ENCODE results near the gene TIPRL. TPM values are rescaled to one million over a fixed set of nuclear protein-coding genes. Genes with fewer than 3 reads are reported as not detected.

The TIPRL gene
- total RNA-seq, 1 donor from 2014 or later: 41.7 TPM

DNA sequence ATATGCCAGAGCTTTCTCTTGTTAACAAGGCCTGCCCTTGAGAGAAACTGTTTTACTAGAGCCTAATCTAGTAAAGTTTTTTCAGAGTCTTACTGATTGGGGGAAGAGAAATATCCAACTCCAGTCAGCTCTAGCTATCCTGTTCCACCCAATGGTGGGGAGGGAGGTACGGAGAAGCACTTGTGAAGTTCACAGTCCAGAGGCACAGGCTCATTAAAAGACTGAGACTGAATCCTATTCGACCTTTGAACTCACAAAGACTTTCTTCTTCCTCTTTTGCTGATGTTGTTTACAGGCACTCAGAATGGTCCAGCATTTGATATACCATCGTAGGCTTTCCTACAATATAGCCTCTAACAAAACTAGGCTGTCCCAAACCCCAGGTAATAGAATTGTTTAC lies 31.6 kb downstream of the TIPRL start:
- intact Hi-C loops (cut with micrococcal nuclease): no loop called here

GRCh38 chr1:168213349-168213748 lies 34.6 kb downstream of the TIPRL start:
- intact Hi-C loops (cut with micrococcal nuclease): no loop called here

GRCh38 chr1:168216171-168216570 lies 37.4 kb downstream of the TIPRL start:
- intact Hi-C loops (cut with micrococcal nuclease): no loop called here

DNA sequence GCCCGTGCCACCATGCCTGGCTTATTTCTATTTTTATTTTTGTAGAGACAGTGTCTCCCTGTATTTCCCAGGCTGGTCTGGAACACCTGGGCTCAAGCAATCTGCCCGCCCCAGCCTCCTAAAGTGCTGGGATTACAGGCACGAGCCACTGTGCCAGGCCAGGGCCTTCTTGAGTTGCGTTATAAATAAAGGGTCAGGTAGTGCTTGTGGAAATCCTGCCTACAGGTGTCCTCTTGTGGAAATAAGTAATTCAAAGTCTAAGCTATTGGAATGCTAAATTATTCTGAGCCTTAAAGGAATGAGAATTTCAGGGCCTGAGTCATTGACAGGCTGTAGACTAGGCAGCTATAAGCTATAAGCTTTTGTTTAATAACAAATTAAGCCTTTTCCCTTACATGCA lies 38.9 kb downstream of the TIPRL start:
- intact Hi-C loops (cut with micrococcal nuclease): no loop called here

DNA sequence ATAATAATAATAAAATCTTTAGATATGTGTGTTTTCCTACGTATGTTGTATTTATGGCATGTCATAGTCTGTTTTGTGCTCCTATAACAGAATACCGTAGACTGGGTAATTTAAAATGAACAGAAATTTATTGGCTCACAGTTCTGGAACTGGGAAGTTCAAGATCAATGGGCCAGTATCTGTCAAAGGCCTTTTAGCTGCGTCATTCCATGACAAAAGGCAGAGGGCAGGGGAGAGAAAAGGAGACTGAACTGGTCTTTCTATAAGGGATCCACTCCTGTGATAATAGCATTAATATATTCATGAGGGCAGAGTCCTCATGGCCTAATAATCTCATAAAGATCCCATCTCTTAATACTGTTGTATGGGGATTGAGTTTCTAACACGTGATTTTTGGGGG lies 39.9 kb downstream of the TIPRL start:
- intact Hi-C loops (cut with micrococcal nuclease): no loop called here

DNA sequence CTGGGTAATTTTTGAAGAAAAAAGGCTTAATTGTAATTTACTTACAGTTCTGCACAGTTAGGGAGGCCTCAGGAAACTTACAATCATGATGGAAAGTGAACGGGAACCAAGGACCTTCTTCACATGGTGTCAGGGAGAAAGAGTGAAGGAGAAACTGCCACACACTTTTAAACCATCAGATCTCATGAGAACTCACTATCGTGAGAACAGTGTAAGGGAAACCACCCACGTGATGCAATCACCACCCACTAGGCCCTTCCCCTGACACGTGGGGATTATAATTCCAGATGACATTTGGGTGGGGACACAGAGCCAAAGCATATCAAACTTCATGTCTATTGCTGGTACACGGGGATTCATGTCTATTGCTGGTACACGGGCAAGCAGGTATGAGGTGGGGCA lies 41.7 kb downstream of the TIPRL start:
- intact Hi-C loops (cut with micrococcal nuclease): no loop called here

DNA sequence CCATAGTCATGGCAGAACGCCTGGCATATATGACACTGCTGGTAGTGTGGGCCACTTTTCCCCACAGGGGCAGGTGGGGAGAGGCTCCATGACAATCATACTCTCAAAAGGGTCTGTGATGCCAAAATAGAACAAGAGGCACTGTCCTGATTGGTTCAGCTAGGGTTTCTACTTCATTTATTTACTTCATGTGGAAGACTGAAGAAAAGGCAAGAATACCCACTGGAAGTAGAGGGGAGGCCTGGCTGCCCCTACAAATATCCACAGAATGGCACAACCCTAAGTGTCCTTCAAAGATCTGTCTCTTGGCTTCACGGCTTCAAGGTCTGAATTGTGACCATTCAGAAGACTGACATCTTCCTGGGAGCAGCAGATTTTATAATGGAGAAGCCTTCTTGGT lies 42.5 kb downstream of the TIPRL start:
- intact Hi-C loops (cut with micrococcal nuclease): no loop called here

DNA sequence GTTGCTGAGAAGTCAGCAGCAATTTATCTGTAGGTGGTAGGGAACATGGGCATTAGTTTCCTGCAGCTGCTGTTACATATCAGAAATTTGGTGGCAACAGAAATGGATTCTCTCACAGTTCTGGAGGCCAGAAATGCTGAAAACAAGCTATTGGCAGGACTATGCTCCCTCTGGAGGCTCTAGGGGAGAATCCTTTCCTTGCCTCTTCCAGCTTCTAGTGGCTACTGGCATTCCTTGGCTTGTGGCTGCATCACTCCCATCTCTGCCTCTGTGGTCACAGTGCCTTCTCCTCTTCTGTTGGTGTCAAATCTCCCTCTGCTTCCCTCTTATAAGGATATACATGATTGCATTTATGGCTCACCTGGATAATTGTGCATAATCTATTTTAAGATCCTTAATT lies 44.5 kb downstream of the TIPRL start:
- intact Hi-C loops (cut with micrococcal nuclease): no loop called here

GRCh38 chr1:168223681-168224540 lies 45.1 kb downstream of the TIPRL start:
- intact Hi-C loops (cut with micrococcal nuclease): no loop called here

DNA sequence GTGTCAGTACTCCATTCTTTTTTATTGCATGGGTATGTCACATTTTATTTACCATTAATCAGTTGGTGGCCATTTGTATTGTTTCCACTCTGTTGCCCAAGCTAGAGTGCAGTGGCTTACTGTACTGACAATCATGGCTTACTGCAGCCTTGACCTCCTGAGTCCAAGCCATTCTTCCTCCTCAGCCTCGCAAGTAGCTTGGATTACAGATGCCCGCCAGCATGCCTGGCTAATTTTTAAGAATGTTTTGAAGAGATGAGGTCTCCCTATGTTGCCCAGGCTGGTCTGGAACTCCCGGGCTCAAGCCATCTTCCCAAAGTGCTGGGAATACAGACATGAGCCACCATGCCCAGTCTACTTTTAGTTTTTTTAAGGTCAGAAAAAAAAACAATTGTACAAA lies 46.2 kb downstream of the TIPRL start:
- intact Hi-C loops (cut with micrococcal nuclease): loop anchor here (5.0 kb wide), 5 partner anchors 182 to 1667 kb away; partner anchors contain the start of genes ATP1B1, BLZF1, MPZL1 and NME7

DNA sequence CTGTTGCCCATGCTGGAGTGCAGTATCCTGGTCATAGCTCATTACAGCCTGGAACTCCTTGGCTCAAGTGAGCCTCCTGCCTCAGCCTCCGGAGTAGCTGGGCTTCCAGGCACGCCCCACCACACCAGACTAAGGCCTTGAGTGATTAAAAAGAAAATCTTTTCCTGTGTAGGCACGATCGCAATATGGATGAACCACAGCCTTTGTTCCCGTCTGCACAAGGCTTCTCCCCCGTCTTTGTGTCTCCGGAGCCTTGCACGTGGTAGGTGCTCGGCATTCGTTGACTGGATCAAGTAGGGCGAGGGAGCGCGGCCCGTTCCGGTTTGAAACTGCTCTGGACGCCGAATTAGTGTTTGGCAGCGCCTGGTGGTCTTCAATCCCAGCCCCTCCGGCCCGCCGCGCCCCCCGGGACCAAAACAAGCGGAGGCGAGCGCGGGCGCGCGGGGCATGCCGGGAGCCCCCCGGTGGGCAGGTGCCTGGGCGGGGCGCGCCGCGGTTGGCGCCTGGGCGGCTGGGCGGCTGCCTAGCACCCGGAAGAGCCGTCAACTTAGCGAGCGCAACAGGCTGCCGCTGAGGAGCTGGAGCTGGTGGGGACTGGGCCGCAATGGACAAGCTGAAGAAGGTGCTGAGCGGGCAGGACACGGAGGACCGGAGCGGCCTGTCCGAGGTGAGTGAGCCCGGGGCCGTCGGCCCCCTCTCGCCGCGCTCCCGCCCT lies 46.9 kb downstream of the TIPRL start, which contains the start of gene SFT2D2:
Gene SFT2D2, plus strand, starts transcription at position 529 of the 715 bp plus-strand sequence. Its CDS starts 76 bp downstream, at position 605.
- intact Hi-C loops (cut with micrococcal nuclease): loop anchor here (1.0 to 5.0 kb wide), 8 partner anchors 10 to 1667 kb away; partner anchors contain the start of genes ATP1B1, BLZF1, DCAF6 and MPC2

DNA sequence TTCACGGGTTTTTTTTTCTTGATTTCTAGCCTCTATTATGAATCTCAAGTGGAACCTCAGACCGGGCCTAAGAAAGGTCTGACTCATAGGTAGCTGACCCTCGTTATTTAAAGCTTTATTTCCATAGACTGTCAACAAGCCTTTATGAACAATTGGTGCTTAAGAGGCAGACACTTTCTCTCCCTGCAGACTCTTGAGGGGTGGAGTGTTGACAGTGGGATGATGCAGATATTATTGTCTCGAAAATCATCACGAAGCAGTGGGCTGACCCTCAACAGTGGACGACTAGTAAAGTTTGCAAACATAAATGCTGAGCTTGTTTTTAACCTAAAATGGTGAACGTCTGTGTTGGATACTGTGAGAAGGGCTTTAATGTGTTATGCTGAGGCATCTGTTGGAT lies 48.9 kb downstream of the TIPRL start:
- intact Hi-C loops (cut with micrococcal nuclease): loop anchor here (2.0 to 5.0 kb wide), 6 partner anchors 180 to 1665 kb away; partner anchors contain the start of genes ATP1B1, BLZF1, DCAF6 and MPC2

DNA sequence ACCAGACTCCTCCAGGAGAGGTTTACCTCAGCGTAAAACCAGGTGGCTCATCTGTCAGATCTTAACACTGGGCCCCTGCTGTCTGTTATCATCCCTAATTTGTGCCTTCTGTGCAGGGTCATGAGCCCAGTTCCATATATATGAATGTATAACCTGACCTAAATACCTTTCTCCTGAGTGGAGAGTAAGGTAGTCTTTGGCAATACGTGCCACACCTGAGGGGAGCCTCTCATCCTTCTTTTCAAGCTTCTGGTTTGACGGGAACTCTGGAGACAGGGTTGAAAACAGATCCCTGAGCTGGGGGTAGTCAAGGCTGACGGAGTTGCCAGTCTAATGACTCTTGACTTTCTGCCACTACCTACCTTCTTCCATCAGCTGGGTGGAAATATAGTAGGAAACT lies 51.1 kb downstream of the TIPRL start:
- intact Hi-C loops (cut with micrococcal nuclease): loop anchor here (5.0 kb wide), 5 partner anchors 177 to 1662 kb away; partner anchors contain the start of genes ATP1B1, BLZF1, MPZL1 and NME7

GRCh38 chr1:168230709-168231108 lies 51.9 kb downstream of the TIPRL start:
- intact Hi-C loops (cut with micrococcal nuclease): no loop called here

DNA sequence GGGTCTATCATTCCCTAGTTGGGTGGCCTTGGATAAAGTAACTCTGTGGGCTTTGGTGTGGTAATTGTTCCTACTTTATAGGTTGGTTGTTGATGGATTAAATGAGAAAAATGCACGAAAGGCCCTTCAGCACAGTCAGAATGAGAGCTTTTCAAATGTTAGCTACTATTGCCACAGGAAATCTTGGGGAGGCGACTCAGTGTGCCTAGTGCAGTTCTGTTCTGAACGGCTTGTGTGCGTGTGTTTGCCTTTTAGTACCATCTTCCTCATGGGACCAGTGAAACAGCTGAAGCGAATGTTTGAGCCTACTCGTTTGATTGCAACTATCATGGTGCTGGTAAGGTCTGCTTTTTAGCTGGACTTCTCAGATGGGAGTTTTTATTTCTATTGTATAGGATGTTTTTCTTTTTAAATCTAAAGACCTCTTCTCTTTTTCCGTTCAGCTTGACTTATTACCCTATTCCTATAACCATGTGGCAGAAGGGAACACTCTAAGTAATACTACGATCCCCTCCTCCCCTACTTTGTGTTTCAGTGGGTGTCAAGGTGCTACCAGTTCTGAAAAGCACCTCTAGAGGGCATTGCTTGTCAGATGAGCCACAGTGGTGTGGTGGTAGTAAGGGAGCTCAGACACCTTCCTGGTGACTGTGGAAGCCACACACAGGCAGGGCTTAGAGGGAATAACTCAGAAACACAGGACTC lies 56.2 kb downstream of the TIPRL start:
- intact Hi-C loops (cut with micrococcal nuclease): loop anchor here (1.0 to 2.0 kb wide), 5 partner anchors 9 to 204 kb away; partner anchors contain the start of gene SFT2D2

DNA sequence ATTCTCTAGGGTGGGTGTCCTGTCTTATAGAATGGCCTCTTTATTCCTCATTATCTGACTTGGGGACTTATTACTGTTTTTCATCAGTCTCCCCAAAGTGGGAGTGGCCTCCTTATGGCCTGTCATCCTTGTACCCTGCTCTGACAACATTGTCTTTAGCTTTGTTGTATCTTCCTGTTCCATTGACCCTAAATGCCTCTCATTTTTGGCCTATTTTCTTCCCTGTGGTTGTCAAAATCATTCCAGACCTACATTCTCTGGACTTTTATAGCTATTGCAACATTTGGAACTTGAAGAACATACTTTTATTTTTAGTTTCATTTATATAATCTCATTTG lies 56.8 kb downstream of the TIPRL start:
- intact Hi-C loops (cut with micrococcal nuclease): loop anchor here (1.0 to 2.0 kb wide), 5 partner anchors 9 to 204 kb away; partner anchors contain the start of gene SFT2D2

GRCh38 chr1:168235937-168236336 lies 57.2 kb downstream of the TIPRL start:
- intact Hi-C loops (cut with micrococcal nuclease): loop anchor here (1.0 to 2.0 kb wide), 5 partner anchors 10 to 203 kb away; partner anchors contain the start of gene SFT2D2

DNA sequence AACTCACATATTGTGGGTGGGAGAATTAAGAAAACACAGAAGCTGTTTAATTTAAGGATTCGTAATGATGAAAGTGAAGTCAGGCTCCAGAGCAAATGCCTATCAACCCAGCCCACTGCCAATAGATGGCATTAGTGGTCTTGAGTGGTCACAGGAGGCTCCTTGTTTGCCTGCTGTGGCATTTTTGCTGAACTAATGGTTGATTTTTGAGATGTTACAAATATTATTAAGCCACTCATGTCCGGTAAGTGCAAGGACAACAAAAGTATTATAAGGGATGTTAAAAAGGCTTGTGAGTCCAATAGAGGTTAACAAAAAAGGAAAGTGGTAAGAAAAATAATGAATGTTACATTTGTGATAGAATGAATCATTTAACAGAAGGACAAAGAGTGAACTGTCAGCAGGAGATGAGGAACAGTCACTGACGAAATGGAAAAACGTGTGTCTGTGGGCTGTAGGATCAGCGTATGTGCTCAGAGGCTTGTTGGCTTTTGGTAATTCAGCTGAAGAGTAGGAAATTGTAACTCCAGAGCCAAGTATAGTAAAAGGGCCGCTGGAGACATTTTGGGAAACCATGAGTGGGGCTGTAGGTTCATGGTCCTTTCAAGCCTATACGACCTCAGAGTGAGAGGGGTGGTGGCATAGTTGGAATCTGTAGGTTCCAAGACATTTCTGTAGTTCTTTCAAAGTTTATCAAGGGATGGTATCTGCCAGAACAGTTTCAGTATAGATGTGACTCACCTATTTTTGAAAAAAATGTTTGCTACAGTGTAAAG lies 58.3 kb downstream of the TIPRL start:
- intact Hi-C loops (cut with micrococcal nuclease): no loop called here

GRCh38 chr1:168243198-168243597 lies 64.4 kb downstream of the TIPRL start:
- intact Hi-C loops (cut with micrococcal nuclease): no loop called here

DNA sequence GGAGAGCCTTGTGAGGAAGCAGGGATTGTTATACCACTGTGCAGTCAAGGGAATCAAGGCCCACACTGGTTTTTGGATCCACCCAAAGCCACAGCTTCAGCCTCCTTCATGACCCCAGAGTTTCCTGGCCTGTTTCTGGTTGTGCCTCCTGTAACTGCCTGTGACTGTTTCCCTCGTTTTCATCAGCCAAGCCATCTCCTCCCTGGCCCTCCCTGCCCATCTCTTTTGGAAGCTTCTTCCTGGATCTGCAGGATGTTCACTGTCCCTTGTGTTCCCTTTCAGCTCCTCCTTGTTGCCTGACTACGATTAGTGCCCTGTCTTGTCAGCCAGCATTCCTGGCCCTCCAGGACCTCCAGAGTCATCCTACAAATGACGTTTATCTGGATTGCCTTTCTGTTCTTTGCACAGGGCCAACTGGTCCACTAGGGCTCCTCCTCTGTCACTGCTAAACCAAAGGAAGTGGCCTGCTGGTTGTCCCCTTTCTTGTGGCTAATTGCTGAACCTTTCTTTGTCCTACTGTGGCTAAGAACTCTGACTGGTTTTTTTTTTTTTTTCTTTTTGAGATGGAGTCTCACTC lies 65.0 kb downstream of the TIPRL start:
- intact Hi-C loops (cut with micrococcal nuclease): no loop called here

Measured in T-helper 2 cell treated with Interferon-gamma antibody and Interleukin-4, amounts not matched to agents 100 ng/mL and 5 ng/mL, for 36 hours (primary cell).